ENCODE measurements around the gene LTA.

The LTA gene, protein sequence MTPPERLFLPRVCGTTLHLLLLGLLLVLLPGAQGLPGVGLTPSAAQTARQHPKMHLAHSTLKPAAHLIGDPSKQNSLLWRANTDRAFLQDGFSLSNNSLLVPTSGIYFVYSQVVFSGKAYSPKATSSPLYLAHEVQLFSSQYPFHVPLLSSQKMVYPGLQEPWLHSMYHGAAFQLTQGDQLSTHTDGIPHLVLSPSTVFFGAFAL

DNA sequence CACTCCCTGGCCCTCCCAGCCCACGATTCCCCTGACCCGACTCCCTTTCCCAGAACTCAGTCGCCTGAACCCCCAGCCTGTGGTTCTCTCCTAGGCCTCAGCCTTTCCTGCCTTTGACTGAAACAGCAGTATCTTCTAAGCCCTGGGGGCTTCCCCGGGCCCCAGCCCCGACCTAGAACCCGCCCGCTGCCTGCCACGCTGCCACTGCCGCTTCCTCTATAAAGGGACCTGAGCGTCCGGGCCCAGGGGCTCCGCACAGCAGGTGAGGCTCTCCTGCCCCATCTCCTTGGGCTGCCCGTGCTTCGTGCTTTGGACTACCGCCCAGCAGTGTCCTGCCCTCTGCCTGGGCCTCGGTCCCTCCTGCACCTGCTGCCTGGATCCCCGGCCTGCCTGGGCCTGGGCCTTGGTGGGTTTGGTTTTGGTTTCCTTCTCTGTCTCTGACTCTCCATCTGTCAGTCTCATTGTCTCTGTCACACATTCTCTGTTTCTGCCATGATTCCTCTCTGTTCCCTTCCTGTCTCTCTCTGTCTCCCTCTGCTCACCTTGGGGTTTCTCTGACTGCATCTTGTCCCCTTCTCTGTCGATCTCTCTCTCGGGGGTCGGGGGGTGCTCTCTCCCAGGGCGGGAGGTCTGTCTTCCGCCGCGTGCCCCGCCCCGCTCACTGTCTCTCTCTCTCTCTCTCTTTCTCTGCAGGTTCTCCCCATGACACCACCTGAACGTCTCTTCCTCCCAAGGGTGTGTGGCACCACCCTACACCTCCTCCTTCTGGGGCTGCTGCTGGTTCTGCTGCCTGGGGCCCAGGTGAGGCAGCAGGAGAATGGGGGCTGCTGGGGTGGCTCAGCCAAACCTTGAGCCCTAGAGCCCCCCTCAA, at the start of gene LTA:
TSS of gene LTA (plus strand) at position 249 of the 871 bp plus-strand sequence. CDS start at position 703, 454 bp downstream.
- DNase-seq (ENCODE audit: low read depth), result peak; percentile 64

- DNase-seq (ENCODE audit: low read depth), result no peak
These were observed 46.5 kb upstream of the LTA start for GRCh38 chr6:31525553-31525931.

- no peak for DNase-seq (ENCODE audit: low read depth)
These were observed 46.0 kb upstream of the LTA start for GRCh38 chr6:31525932-31526591.

DNA sequence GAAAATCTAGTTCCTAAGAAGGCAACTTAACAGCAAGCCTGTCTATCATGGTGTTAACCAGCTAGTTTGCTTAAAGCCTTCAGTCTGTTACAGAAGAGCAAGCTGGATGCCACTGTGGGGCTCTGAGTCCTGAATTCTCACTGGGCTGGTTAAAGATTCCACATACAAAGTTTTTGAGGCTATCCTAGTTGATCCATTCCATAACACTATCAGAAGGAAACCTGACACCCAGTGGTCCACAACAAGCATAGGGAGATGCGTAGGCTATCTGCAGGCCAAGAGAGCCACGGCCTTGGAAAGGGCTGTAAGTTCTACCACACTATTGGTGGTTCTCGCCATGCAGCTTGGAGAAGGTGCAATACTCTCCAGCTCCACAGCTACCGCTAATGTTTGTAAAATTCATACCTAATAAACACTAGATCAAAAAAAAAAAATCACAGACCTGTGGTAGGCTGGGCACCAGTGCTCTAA, 43.7 kb upstream of the LTA start:
- DNase-seq (ENCODE audit: low read depth), result no peak

DNA sequence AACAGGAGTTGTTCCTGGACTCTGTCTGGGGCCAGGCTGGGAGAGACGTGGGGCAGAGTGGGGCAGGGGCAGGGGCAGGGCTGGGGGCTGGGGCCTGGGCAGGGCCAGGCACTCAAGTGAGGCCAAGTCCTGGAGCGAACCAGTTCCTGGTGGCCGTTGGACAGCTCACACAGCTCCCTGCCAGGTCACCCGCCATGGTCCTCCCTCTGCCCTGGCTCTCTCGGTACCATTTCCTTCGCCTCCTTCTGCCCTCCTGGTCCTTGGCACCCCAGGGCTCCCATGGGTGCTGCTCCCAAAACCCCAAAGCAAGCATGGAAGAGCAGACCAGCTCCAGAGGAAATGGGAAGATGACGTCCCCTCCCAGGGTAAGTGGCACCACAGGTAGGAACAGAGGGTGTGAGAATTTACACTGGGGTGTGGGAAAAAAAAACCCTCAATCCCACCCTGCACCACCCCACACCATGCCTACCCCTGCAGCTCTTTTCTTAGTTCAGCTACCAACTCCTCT, 43.2 kb upstream of the LTA start, which contains the start of gene MCCD1:
TSS of gene MCCD1 (plus strand) at position 142 of the 508 bp plus-strand sequence. CDS start at position 195, 53 bp downstream.
- no peak for DNase-seq (ENCODE audit: low read depth)

GRCh38 chr6:31529329-31530150, 42.5 kb upstream of the LTA start:
- no peak for DNase-seq (ENCODE audit: low read depth)

- no peak for DNase-seq (ENCODE audit: low read depth)
These were observed 41.4 kb upstream of the LTA start for GRCh38 chr6:31530659-31531058.

DNA sequence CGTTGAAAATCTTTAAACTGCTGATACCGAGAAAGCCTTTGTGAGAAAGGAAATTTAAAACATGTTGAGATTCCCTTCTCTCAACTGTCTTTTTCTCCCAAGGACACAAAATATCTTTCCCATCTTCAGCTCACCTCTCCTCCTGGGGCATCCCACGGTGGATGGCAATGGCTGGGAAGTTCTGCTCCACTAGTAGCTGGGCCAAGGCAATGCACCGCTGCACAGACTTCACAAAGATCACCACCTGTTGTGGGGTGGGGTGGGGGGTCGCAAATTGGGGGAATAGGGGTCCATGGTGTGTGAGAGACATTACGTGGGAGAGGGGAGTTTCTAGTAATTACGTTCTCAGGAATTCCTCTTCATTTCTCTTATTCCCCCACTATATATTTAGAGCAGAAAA, 40.9 kb upstream of the LTA start:
- no peak for DNase-seq (ENCODE audit: low read depth)

DNA sequence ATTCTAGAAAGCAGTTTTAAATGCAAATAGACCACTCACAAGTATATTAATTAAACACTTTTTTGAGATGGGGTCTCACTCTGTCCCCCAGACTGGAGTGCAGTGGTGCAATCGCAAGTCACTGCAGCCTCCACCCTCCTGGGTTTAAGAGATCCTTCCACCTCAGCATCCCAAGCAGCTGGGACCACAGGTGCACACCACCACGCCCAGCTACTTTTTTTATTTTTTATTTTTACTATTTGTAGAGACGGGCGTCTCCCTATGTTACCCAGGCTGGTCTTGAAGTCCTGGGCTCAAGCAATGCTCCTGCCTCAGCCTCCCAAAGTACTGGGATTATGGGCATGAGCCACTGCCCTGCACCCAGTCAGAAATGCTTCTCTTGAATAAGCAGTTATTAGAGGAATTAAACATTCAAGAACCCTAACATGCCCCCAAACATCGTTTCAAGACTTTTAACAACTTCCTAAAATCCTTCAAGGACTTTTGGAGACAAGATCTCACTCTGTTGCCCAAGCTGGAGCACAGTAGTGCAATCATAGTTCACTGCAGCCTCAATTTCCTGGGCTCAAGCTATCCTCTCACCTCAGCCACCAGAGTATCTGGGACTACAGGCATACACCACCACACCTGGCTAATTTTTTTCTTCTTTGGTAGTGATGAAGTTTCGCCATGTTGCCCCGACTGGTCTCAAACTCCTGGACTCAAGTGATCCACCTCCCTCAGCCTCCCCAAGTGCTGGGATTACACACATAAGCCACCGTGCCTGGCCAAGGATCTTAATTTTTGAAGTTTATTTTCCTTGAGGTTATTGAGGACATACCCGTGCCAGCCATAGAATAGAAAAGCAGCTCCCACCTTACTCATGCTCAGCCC, 40.1 kb upstream of the LTA start:
- no peak for DNase-seq (ENCODE audit: low read depth)

DNA sequence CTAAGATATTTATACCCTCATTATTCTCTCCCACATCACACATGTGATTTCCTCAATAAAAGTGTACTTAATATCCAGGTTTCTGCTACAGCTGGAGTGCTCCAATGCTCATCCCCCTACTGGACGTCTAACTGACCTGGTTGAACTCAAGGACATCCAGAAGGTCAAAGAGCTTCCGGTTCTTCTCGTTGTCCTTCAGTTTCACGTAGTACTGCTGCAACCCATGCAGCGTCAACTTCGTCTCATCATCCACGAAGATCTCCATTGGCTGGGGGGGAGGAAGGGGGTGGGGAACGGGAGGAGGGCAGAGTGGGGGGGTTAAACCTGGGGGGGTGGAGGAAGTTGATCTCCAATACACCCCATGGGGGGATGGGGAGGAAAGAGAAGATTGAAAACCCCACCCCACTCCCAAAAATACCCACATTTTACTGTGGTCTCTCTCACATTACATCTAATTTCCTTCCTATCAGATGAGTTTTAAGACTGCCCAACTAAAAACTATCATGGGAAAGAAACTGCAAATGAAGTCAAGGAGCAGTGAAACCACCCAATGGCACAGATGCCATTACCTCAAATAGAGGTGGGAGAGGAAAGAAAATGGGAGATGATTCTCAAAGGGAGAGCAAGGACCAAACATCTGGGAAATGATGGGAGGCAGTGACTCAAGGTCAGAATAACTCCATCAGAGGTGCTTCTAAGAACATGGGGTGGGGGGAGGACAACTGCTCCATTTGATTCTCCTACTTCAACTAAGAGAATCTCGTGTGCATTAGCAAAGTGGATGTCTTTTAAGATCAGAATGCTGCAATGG, 39.2 kb upstream of the LTA start:
- DNase-seq (ENCODE audit: low read depth), result no peak

- DNase-seq (ENCODE audit: low read depth), result no peak
These were observed 38.6 kb upstream of the LTA start for GRCh38 chr6:31533455-31533841.

DNA sequence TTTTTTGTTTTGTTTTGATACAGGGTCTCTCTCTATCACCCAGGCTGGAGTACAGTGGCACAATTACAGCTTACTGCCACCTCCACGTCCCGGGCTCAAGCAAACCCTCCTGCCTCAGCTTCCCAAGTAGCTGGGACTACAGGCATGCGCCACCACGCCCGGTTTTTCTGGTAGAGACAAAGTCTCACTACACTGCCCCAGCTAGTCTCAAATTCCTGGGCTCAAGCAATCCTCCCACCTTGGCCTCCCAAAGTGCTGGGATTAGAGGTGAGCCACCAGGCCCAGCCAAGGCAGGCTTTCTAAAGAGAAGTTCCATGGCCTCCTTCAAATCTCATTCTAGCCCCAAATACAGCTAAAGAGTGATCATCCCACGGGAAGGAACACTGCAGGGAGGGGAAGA, 38.1 kb upstream of the LTA start:
- no peak for DNase-seq (ENCODE audit: low read depth)

- no peak for DNase-seq (ENCODE audit: low read depth)
These were observed 37.5 kb upstream of the LTA start for GRCh38 chr6:31534521-31535040.

DNA sequence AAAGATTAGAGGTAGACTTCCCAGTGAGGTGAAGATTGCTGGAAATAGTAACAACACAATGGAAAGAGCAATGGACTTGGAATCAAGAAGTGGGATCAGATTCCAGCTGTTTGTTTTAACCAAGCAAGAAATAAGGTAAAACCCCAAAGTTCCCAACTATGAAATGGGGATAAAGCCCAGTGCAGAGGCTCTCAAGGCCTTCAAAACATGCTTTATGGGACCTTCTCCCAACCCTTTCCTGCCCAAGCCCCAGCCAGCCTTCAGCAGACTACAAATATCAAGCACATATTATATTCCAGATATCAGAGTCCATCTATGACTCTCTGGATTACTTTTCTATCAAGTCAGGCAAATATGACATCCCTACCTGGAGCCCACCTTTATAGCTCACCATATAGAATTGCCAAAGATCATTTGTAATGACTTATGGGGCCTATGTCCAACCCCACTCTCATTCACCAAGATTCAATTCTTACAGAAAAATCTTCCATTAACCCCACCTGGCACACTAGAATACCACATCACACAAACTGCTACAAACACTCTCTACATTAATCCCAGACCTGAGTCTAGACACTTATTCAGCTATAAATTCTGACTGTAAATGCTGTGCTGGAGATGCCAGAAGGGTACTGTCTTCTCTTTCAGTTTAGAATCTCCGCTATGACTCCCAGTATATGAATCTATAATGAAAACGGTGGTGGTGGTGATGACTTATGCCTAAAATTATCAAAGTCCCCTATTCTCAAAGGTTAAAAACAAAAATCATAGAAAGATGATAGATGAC, 36.4 kb upstream of the LTA start:
- DNase-seq (ENCODE audit: low read depth), result no peak

DNA sequence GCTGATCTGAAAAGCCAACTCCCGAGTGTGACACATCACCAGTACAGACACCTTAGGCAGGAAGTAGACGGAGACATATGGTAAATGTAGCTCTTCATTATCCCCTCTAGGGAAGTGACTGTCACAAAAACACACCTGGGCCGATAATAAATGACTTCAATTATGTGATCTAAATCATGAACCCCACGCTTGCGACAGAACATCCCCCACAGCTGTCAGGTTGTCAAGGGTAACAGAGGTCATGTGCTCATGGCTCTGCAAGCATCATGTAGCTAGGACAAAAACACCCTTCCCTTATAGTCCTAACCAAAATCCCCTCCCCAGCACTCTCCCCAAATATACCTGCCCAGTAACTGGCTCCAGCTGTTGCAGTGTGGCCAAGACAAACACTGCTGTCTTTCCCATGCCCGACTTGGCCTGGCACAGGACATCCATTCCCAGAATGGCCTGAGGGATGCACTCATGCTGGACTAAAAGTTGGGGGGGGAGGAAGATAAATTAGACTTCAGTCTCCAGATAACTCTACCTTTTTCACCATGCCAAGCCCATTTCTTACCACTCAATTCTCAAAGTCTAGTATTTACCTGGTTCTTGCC, 33.2 kb upstream of the LTA start:
- no peak for DNase-seq (ENCODE audit: low read depth)

- DNase-seq (ENCODE audit: low read depth), result no peak
These were observed 31.4 kb upstream of the LTA start for GRCh38 chr6:31540640-31541039.

DNA sequence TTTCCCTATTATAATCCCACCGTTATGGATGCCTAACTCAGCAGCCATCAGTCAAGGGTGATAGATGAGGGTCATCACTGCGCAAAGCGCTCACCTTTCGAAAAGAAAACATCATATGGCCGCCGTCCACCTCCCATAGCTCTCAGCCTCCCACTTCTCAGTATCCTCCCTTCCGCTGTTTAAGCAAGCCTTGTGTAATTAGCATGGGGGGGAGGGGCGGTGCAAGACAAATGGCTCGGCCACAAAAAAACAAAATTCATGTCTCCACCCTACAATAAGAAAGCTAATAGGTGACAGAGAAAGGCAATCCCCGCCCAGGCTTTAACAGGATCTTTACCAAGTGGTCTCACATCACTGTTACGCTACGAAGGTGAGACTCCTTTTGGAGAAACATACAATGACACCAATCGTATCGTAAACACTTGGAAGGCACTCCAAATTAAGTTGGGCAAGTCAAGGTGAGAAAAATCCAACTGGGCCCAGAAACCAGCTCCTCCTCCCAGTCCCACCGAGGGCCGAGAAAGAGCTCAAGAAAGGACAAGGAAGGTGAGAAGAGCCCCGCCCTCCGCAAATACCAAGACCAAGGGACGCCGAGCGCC, 30.9 kb upstream of the LTA start:
- peak; percentile 63 for DNase-seq (ENCODE audit: low read depth)
